Measurements from ENCODE around the gene GCNT4.

- TF ChIP-seq CTCF (IDR thresholded peaks at IDR 0.05) (no peak), POLR2A (IDR thresholded peaks at IDR 0.05) (no peak), POLR2AphosphoS5 (IDR thresholded peaks at IDR 0.05) (no peak), EP300 (IDR thresholded peaks at IDR 0.05; ENCODE audit: low read depth) (no peak)
These were observed 35.5 kb downstream of the GCNT4 start for GRCh38 chr5:75016896-75017295.

All from transverse colon (tissue), 4 donors.